GM18951 (cell line): ENCODE results near the gene EMCN.
"Not testable (repeated sequence)": the region's sequence is repeated elsewhere in the genome, so short reads cannot be mapped to it uniquely, and the experiment has no call there.

Experiments
- POLR2A ChIP-seq: IDR thresholded peaks from 4 replicates; pipeline ENCODE4 v1.6.1; 2011; ENCODE audit warnings: mild to moderate bottlenecking; ENCODE audit not compliant: insufficient read length, insufficient read depth; ENCODE audit errors: extremely low read depth
- in situ Hi-C: fragments of 300-500 bp; cut with MboI; formaldehyde crosslinking; loops from one replicate; pipeline ENCODE4 v1.12.0; 2022; ENCODE audit warnings: low sequenced_read_pairs, mixed read lengths, inconsistent platforms; ENCODE audit not compliant: unreplicated experiment

Gene EMCN

DNA sequence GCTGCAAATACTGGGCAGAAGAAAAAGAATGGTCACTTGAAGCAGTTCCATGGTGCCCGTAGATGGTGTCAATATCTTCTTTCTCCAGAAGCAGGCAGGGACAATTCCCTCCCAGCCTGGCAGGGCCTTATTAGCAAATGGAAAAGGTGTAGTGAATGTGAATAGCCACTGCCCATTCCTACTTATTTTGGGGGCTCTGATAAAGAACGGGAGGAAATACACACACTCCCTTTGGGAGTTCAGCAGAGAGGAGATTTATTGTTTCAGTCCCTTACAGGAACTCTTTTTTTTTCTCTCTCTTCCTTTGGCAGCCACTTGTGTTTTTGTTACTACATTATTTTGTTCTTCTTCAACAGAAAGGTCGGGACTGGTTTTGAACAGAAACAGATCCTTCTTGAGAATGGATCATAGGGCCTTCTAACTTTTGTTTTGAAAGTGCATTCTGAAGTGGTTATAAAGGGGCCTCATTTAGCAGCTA is at the start of gene EMCN:
EMCN (minus strand) TSS at position 159 of the 478 bp plus-strand sequence; CDS start at position 51, 108 bp downstream.
- in situ Hi-C loops: no loop called here
- TF ChIP-seq POLR2A: no peak

DNA sequence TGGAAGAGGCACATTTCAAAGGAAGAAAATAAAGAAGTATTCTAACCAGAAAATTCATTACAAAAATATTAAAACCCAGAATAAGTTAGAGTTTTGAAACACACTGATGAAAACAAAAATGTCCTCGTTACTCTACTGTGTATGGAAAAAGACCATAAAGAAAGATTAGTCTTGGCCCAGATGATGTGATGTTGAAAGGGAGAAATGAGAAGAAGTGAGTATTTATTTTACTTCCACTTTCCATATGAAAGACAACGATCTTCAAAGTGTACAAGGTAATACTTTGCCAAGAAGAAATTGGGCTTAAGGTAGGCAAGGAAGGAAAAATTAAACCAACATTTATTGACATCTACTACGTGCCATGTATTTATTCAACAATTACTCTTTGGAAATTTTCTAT is 48.6 kb upstream of the EMCN start:
- in situ Hi-C loops: no loop called here
- TF ChIP-seq POLR2A: no peak

GRCh38 chr4:100557306-100557705 is 39.5 kb upstream of the EMCN start:
- in situ Hi-C loops: no loop called here
- TF ChIP-seq POLR2A: no peak

DNA sequence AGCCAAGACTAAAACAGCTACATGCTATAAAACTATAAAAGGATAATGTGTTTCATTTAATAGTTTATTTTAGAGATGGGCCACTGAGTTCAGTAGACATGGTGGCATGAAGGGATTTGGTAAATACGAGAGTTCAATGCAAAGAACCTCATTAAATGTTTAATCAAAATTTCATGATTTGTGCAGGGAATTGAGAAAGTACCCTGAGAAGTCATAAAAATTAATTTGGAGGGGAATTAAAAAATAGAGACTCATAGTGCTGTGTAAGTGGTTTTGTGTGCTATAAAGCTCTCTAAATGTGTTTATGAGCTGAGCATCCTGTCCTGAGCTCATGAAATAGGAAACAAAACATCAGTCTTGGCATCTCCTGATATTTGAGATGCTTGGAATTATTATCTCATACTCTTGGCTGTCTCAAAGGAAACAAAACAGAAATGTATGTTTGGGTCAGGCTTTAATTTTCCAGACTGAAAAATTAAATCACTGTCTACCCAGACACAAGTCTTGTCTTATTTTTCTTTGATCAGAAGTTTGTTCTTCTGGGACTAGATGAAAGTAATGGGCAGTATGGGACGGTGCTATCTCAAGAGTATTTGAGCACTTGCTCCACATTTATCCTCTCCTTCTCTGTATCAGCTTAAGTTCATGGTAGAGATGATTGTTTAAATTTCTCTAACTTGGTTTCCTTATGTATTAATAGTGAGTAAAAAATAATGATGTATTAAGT is 38.0 kb upstream of the EMCN start:
- in situ Hi-C loops: no loop called here
- TF ChIP-seq POLR2A: no peak

GRCh38 chr4:100548200-100548560 is 30.4 kb upstream of the EMCN start:
- no peak for TF ChIP-seq POLR2A
- in situ Hi-C loops: no loop called here

DNA sequence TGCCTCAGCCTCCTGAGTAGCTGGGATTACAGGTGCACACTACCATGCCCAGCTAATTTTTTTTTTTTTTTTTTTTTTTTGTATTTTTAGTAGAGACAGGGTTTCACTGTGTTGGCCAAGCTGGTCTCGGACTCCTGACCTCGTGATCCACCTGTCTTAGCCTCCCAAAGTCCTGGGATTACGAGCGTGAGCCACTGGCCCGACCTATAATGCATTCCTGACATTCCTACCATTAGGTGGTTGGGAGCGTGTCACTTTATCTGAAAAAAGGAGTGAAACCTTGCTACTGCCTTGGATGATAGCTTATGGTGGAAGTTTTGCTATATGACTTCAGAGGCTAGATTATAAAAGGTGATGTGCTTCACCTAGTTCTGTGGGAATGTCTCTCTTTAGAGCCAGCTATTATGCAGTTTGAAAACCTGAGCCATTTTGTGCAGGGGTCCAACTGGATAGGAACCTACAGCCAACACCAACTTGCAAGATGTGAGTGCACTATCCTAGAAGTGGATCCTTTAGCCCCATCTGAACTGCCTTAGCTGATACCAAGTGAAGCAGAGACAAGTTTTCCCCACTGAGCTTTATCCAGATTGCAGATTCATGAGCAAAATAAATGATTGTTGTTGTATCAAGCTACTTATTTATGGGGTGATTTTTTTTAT is 29.8 kb upstream of the EMCN start:
- in situ Hi-C loops: no loop called here
- no peak for TF ChIP-seq POLR2A

- no peak for TF ChIP-seq POLR2A
- in situ Hi-C loops: no loop called here
Measured at GRCh38 chr4:100545427-100545826, 27.6 kb upstream of the EMCN start.

DNA sequence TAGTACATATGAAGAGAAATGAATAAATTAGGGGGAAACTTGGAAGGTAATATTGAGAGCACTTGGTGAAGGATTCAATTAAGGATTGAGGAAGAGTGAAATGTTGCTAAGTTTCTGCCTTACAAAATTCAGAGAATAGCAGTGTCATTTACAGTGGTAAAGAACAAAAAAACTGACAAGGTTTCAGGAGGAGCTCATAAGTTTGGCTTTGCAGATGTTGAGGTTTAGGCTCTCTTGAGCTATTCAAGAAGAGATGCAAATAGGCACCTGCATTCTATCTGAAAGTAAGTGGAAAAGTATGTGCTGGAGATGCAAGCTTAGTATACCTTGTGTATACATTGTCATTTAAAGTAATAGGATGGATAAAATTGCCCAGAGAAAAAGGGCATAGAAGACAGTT is 22.3 kb upstream of the EMCN start:
- in situ Hi-C loops: no loop called here
- no peak for TF ChIP-seq POLR2A

GRCh38 chr4:100539706-100540105 is 21.9 kb upstream of the EMCN start:
- TF ChIP-seq POLR2A: no peak
- in situ Hi-C loops: no loop called here

DNA sequence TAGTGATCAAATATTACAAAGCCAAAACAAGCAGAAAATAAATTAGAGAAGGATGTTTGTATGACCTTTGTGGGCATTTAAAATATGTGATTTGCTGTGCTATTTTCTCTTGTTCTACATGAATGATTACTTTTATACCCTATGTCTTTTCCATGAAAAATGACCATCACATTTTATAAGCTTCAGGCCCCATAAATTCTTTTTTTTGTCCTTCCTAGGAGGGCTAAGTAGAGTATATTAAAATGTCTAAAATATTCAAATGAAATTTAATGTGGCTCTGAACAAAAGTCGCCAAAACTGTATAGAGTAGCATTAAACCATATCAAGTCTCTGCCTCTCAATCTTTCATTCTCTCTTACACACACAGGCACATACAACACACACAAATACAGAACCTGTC is 15.9 kb upstream of the EMCN start:
- TF ChIP-seq POLR2A: no peak
- in situ Hi-C loops: no loop called here

DNA sequence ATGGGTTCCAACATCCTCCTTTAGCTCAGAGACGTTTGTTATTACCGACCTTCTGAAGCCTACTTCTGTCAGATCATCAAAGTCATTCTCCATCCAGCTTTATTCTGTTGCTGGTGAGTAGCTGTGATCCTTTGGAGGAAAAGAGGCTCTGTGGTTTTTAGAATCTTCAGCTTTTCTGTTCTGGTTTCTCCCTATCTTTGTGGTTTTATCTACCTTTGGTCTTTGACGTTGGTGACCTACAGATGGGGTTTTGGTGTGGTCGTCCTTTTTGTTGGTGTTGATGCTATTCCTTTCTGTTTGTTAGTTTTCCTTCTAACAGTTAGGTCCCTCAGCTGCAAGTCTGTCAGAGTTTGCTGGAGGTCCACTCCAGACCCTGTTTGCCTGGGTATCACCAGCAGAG is 12.3 kb upstream of the EMCN start:
- in situ Hi-C loops: not testable (repeated sequence)

- no peak for TF ChIP-seq POLR2A
- in situ Hi-C loops: no loop called here
Measured at GRCh38 chr4:100525686-100526085, 7.9 kb upstream of the EMCN start.

GRCh38 chr4:100519205-100519604 is 1.4 kb upstream of the EMCN start:
- TF ChIP-seq POLR2A: no peak
- in situ Hi-C loops: no loop called here

GRCh38 chr4:100516225-100516624 is 1.6 kb downstream of the EMCN start:
- in situ Hi-C loops: no loop called here
- no peak for TF ChIP-seq POLR2A
